Right atrium auricular region (tissue), 2 donors: ENCODE data around the gene KRT26. TPM values are rescaled to one million over a fixed set of nuclear protein-coding genes. Genes with fewer than 3 reads are reported as not detected.
"Not testable (repeated sequence)": the region's sequence is repeated elsewhere in the genome, so short reads cannot be mapped to it uniquely, and the experiment has no call there.

ENCODE experiments used
- DNase-seq: peaks from one replicate; pipeline ENCODE4 v3.0.0-alpha.2; 2019; ENCODE audit warnings: low spot score
- H3K27ac ChIP-seq, 2 donors: fragments of 200-600 bp; sonication (generic); 1 replicate in 1 of 2; 2 replicates in 1 of 2; pipeline ENCODE4 v1.5.1; 2016 to 2019
- H3K27me3 ChIP-seq, 2 donors: fragments of 200-600 bp; sonication (generic); one replicate each; pipeline versions ENCODE4 v1.5.1 to v1.6.0; 2017 to 2019
- H3K36me3 ChIP-seq: fragments of 200-600 bp; sonication (generic); one replicate; pipeline ENCODE4 v1.5.1; 2016
- H3K4me1 ChIP-seq, 2 donors: fragments of 200-600 bp; sonication (generic); one replicate each; pipeline versions ENCODE4 v1.5.1 to v1.6.0; 2017 to 2019
- H3K4me3 ChIP-seq, 2 donors: fragments of 200-600 bp; sonication (generic); 1 replicate in 1 of 2; 2 replicates in 1 of 2; pipeline ENCODE4 v1.5.1; 2017 to 2019; ENCODE audit warnings: mild to moderate bottlenecking in 1 of 2, moderate library complexity in 1 of 2
- H3K9me3 ChIP-seq, 2 donors: fragments of 200-600 bp; sonication (generic); one replicate each; pipeline ENCODE4 v1.5.1; 2019
- total RNA-seq, 2 donors: library from RNA; depleted of rRNA; stranded (reverse); fragments of >200 nt; gene quantifications; one replicate each; pipeline ENCODE4 v1.1.0, GENCODE V29; 2016
- TF ChIP-seq, protein P1 (sequence below), 2 donors: fragments of 200-600 bp; sonication (generic); IDR thresholded peaks; one replicate each; pipeline ENCODE4 v1.5.1; 2019; ENCODE audit warnings: antibody characterized with exemption in 2 of 2

Gene KRT26
- total RNA-seq, 2 donors from 2014 or later: not detected

- peaks cover 12 to 63% of the 10 kb centered on the region in 2 donors for H3K9me3 ChIP-seq
- no peak overlapping the region for H3K27ac ChIP-seq
- DNase-seq: no peak
- H3K36me3 ChIP-seq: no peaks in the 10 kb centered on the region
- no peaks in the 10 kb centered on the region for H3K27me3 ChIP-seq
- TF ChIP-seq, protein P1, sequence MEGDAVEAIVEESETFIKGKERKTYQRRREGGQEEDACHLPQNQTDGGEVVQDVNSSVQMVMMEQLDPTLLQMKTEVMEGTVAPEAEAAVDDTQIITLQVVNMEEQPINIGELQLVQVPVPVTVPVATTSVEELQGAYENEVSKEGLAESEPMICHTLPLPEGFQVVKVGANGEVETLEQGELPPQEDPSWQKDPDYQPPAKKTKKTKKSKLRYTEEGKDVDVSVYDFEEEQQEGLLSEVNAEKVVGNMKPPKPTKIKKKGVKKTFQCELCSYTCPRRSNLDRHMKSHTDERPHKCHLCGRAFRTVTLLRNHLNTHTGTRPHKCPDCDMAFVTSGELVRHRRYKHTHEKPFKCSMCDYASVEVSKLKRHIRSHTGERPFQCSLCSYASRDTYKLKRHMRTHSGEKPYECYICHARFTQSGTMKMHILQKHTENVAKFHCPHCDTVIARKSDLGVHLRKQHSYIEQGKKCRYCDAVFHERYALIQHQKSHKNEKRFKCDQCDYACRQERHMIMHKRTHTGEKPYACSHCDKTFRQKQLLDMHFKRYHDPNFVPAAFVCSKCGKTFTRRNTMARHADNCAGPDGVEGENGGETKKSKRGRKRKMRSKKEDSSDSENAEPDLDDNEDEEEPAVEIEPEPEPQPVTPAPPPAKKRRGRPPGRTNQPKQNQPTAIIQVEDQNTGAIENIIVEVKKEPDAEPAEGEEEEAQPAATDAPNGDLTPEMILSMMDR (IDR thresholded peaks at IDR 0.05): no peak
- no peak overlapping the region for H3K4me3 ChIP-seq
- H3K4me1 ChIP-seq: no peaks in the 10 kb centered on the region
Measured at GRCh38 chr17:40760105-40761016, 11.6 kb downstream of the KRT26 start.

GRCh38 chr17:40755231-40755630 is 16.8 kb downstream of the KRT26 start, which contains the start of gene KRT25:
TSS of gene KRT25 (minus strand) at chr17:40755331. CDS start at chr17:40755271, 60 bp downstream.
- TF ChIP-seq, protein P1 (IDR thresholded peaks at IDR 0.05): no peak
- DNase-seq: no peak
- no peaks in the 10 kb centered on the region for H3K4me1 ChIP-seq

DNA sequence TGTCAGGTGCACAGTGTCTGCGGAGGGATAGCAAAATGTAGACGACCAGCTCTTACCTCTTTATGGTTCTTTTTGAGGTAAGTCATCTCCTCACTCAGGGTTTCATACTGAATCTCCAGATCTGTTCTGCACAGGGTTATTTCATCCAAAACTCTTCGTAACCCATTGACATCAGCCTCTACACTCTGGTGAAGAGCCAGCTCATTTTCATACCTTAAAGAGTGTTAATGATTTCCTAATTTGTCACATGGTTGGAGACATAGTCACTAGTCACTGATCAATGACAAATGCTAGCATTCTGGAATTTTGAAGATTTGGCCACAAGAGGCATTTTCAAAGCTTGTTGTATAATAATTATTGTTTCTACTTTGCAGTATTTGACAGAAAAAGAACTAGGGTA is 18.2 kb downstream of the KRT26 start:
- TF ChIP-seq, protein P1 (IDR thresholded peaks at IDR 0.05): no peak
- no peaks in the 10 kb centered on the region for H3K36me3 ChIP-seq
- no peak overlapping the region for H3K27ac ChIP-seq

More at GRCh38 chr17:40755231-40755630, 16.8 kb downstream of the KRT26 start, which contains the start of gene KRT25:
- Histone ChIP-seq H3K9me3 (peaks cover 1 to 27% of the 10 kb centered on the region in 2 donors), H3K27ac (no peak within 1 kb of the TSS), H3K27me3 (no peaks in the 10 kb centered on the region), H3K36me3 (no peaks in the 10 kb centered on the region), H3K4me3 (no peak within 1 kb of the TSS)

DNA sequence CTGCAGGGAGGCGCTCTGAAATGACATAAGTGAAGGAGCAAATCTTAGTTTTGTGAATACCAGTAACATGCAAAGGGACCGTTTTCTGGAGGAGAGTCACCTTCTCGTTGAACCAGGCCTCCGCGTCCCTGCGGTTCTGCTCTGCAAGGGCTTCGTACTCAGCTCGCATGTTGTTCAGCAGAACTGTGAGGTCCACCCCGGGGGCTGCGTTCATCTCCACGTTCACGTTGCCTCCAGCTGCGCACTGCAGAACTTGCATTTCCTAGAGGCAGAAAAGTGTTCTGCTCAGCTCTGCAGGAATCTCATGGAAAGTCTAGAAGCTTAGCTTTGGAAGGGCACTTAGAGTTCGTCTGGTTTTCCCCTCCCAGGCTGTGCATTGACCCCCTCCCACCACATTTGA is 20.9 kb downstream of the KRT26 start:
- no peaks in the 10 kb centered on the region for H3K9me3 ChIP-seq
- TF ChIP-seq, protein P1 (IDR thresholded peaks at IDR 0.05): no peak
- no peak for DNase-seq
- no peaks in the 10 kb centered on the region for H3K36me3 ChIP-seq
- no peaks in the 10 kb centered on the region for H3K4me1 ChIP-seq
- no peaks in the 10 kb centered on the region for H3K27me3 ChIP-seq
- H3K4me3 ChIP-seq: no peak overlapping the region
- no peak overlapping the region for H3K27ac ChIP-seq

More for the DNA sequence above, 18.2 kb downstream of the KRT26 start:
- Histone ChIP-seq H3K9me3 (peaks cover 0 to 12% of the 10 kb centered on the region in 2 donors), H3K4me3 (no peak overlapping the region), H3K27me3 (no peaks in the 10 kb centered on the region), H3K4me1 (no peaks in the 10 kb centered on the region)
- no peak for DNase-seq

- Histone ChIP-seq H3K9me3 (no peaks in the 10 kb centered on the region), H3K36me3 (no peaks in the 10 kb centered on the region), H3K4me1 (no peaks in the 10 kb centered on the region), H3K27ac (no peak overlapping the region), H3K4me3 (no peak overlapping the region), H3K27me3 (no peaks in the 10 kb centered on the region)
- TF ChIP-seq, protein P1 (IDR thresholded peaks at IDR 0.05): no peak
- DNase-seq: no peak
Measured at GRCh38 chr17:40750391-40750790, 21.6 kb downstream of the KRT26 start.

DNA sequence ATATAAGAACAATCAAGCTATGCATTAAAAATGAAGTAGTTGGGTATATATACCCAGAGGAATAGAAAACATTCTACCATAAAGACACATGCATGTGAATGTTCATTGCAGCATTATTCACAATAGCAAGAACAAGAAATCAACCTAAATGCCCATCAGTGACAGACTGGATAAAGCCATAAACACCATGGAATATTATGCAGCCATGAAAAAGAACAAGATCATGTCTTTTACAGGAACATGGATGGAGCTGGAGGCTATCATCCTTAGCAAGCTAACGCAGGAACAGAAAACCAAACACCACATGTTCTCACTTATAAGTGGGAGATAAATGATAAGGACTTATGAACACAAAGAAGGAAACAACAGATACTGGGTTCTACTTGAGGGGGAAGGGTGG is 23.3 kb downstream of the KRT26 start:
- not testable (repeated sequence) for DNase-seq, H3K27ac ChIP-seq, H3K27me3 ChIP-seq, H3K36me3 ChIP-seq, H3K4me3 ChIP-seq, H3K4me1 ChIP-seq, H3K9me3 ChIP-seq
